ENCODE results near the gene SEMG1. TPM values are rescaled to one million over a fixed set of nuclear protein-coding genes. Genes with fewer than 3 reads are reported as not detected.

Gene SEMG1
- total and polyA plus RNA-seq, 9 of the 15 experiments (the other 6 are each of a cell fraction or from before 2014, with no cell fraction given) = not detected

GRCh38 chr20:45230631-45231030 lies 23.8 kb downstream of the SEMG1 start:
- Histone ChIP-seq H3K27ac (ENCODE audit: extremely low read depth, low read depth, low read length) (no peak overlapping the region), H3K79me2 (ENCODE audit: control insufficient read depth, insufficient read depth, low read length) (no peaks in the 10 kb centered on the region), H3K27me3 (ENCODE audit: control insufficient read depth in 2 of 2, insufficient read depth in 2 of 2, low read length in 2 of 2) (peaks cover 0 to 17% of the 10 kb centered on the region in 2 experiments; a peak in 1 of 5 replicates), H3K36me3 (ENCODE audit: control insufficient read depth, insufficient read depth, low read length) (no peaks in the 10 kb centered on the region), H3K4me1 (replicated peaks in 1 of 2; ENCODE audit: control insufficient read depth in 2 of 2, insufficient read depth in 2 of 2, low read length in 2 of 2) (no peaks in the 10 kb centered on the region), H3K9me1 (ENCODE audit: control insufficient read depth, insufficient read depth, low read length) (no peaks in the 10 kb centered on the region), H3K9ac (ENCODE audit: insufficient read depth in 1 of 2, low read depth in 2 of 2, low read length in 2 of 2) (no peak overlapping the region), H2AFZ (ENCODE audit: low read depth, low read length) (peak overlapping the region; percentile 62), H3K4me2 (ENCODE audit: insufficient read depth, low read length) (no peak overlapping the region), H4K20me1 (replicated peaks; ENCODE audit: control insufficient read depth, insufficient read depth, low read length) (no peaks in the 10 kb centered on the region), H3K9me3 (replicated peaks; ENCODE audit: control insufficient read depth, insufficient read depth, low read depth, low read length) (no peaks in the 10 kb centered on the region), H3K4me3 (no peak overlapping the region)
- ChIA-PET CTCF (ENCODE audit: low intra/inter-chr PET ratio) (no interaction called here), POLR2A (no interaction called here)
- TF ChIP-seq NR2C2 (CRISPR knock-in tag; IDR thresholded peaks at IDR 0.05) = peak; percentile 63
- TF ChIP-seq NR2C2 (tag; IDR thresholded peaks at IDR 0.05) = peak; percentile 86
- TF ChIP-seq NR2C1 (IDR thresholded peaks at IDR 0.05) = peak; percentile 93
- peak; percentile 94 for TF ChIP-seq NR2C1 (tag; IDR thresholded peaks at IDR 0.05)
- peak; percentile 60 for TF ChIP-seq GABPA (tag; conservative IDR thresholded peaks at IDR 0.05; ENCODE audit: low read depth)
- peak; percentile 67 for TF ChIP-seq ZBTB40 (IDR thresholded peaks at IDR 0.05)
- TF ChIP-seq ZBTB40 (CRISPR knock-in tag; IDR thresholded peaks at IDR 0.05) = no peak
- TF ChIP-seq NFE2L1 (tag; IDR thresholded peaks at IDR 0.05; ENCODE audit: borderline replicate concordance, low read depth) = no peak
- no peak for TF ChIP-seq CHCHD3 (CRISPR knock-in tag; IDR thresholded peaks at IDR 0.05)
- no TSS peak for BruUV-seq (replicated peaks)
- 11% methylated on average over 9 of the region's 9 CpGs for WGBS (ENCODE audit: insufficient coverage, low coverage, missing lambda C conversion rate)
- FAIRE-seq = no peak
- in situ Hi-C loops (cut with MboI) (no loop called here), intact Hi-C loops (cut with micrococcal nuclease) (no loop called here)
- ATAC-seq = peak; percentile 59
- DNase-seq (ENCODE audit: extremely low read depth in 1 of 4, low spot score in 3 of 4) = peak in 1 of 4 experiments; percentile 5

All from K562 (cell line).